OCI-LY7 (cell line): ENCODE data around the gene FAM170B.

Experiments
- CTCF ChIP-seq: fragments of 200-600 bp; sonication (generic); conservative IDR thresholded peaks from 2 replicates; pipeline ENCODE4 v1.5.1; 2014; ENCODE audit warnings: mild to moderate bottlenecking, antibody characterized with exemption, low read length, moderate library complexity, mixed read lengths
- EZH2phosphoT487 ChIP-seq: fragments of 200-600 bp; sonication (generic); IDR thresholded peaks from 2 replicates; pipeline ENCODE4 v1.6.1; 2018; ENCODE audit warnings: low read depth, borderline replicate concordance, mild to moderate bottlenecking, mixed run types, antibody characterized with exemption, low read length, moderate library complexity, mixed read lengths

GRCh38 chr10:49099046-49099445 lies 34.8 kb downstream of the FAM170B start:
- no peak for TF ChIP-seq CTCF
- TF ChIP-seq EZH2phosphoT487: no peak
